Activated B cell treated with CpG ODN at 0.5 μM for 24 hours (primary cell): ENCODE measurements around the gene RNF25. TPM values are rescaled to one million over a fixed set of nuclear protein-coding genes. Genes with fewer than 3 reads are reported as not detected.

Experiments used
- ATAC-seq: fragments of 200-7000 bp; cut with Tn5 transposase; one replicate; pipeline ENCODE4 v1.10.0; 2021; ENCODE audit warnings: low read depth, mild to moderate bottlenecking, moderate library complexity
- CTCF ChIA-PET: fragments of 350-600 bp; sonication (Branson Sonifier 250); formaldehyde crosslinking; loops from one replicate; lab custom pipeline; 2021; ENCODE audit warnings: antibody characterized with exemption; lab: Charles Lee
- POLR2A ChIA-PET: fragments of 350-600 bp; sonication (Branson Sonifier 250); formaldehyde crosslinking; loops from one replicate; lab custom pipeline; 2021; ENCODE audit warnings: antibody characterized with exemption; lab: Charles Lee
- DNase-seq: peaks from one replicate; pipeline ENCODE4 v3.0.0; 2022
- H3K27ac Mint-ChIP-seq: one replicate; pipeline ENCODE4 v1.8.0; 2020; ENCODE audit warnings: mixed read lengths
- H3K27me3 Mint-ChIP-seq: one replicate; pipeline ENCODE4 v1.8.0; 2021; ENCODE audit warnings: mixed read lengths
- H3K36me3 Mint-ChIP-seq: one replicate; pipeline ENCODE4 v1.8.0; 2021; ENCODE audit warnings: low read depth, mixed read lengths
- H3K4me1 Mint-ChIP-seq: one replicate; pipeline ENCODE4 v1.8.0; 2021; ENCODE audit warnings: mixed read lengths
- H3K4me3 Mint-ChIP-seq: one replicate; pipeline ENCODE4 v1.8.0; 2020; ENCODE audit warnings: mild to moderate bottlenecking, mixed read lengths
- H3K9me3 Mint-ChIP-seq: one replicate; pipeline ENCODE4 v1.8.0; 2020; ENCODE audit warnings: mixed read lengths
- intact Hi-C: fragments of 100-400 bp; cut with micrococcal nuclease; formaldehyde crosslinking; loops from one replicate; pipeline ENCODE4 v1.15.1; 2024
- total RNA-seq: library from RNA; stranded (reverse); gene quantifications from 2 replicates; pipeline ENCODE4 v1.2.3, GENCODE V29; 2022
- TF ChIP-seq, protein P1 (sequence below): fragments of 200-600 bp; IDR thresholded peaks from one replicate; pipeline ENCODE4 v1.8.0; 2022; ENCODE audit warnings: antibody characterized with exemption, mild to moderate bottlenecking

The RNF25 gene
- total RNA-seq, 1 donor from 2014 or later: 35.1 TPM

DNA sequence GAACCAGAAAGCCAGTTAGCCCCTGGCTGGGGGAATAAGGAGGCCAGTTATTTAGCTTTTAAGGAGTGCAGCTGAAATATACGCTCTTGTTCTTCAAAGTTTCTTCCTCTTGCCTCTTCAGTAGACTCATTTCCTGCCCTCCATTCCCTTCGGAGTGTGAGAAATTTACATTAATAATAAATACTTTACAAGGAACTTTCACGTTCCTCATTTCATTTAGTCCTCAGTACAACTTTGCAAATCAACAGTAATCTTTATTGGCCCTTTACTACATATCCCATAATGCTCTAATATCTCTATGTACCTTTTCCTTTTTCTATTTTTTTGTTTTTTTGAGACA is 48.5 kb downstream of the RNF25 start:
- no peak overlapping the region for H3K27ac Mint-ChIP-seq
- CTCF ChIA-PET: no interaction called here

DNA sequence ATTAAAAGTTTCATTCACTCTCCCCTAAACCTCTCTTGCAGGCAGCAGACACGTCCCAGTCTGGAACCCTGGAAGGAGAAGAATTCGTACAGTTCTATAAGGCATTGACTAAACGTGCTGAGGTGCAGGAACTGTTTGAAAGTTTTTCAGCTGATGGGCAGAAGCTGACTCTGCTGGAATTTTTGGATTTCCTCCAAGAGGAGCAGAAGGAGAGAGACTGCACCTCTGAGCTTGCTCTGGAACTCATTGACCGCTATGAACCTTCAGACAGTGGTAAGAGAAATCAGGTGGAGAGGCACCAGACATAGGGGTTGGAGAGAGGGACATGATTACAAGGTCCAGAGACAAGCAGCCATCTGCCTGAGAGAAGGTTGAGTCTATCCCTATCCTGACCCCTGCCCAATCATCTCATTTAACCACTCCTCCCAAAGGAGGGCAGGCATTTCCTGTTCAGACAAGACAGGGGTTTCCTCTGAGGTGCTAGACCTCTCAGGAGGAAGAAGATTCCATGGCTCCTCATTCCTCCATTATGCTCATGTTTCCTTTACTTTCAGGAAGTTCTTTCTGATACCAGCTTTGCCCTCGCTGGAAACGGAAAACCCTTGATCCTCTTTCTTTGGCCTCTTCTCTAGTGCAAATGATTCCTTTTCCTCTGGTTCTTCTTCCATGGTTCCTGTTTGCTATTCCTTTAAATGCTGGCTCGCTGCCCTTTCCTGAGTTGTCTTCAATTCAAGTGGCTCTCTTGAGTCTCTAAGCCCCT is 49.0 kb downstream of the RNF25 start:
- TF ChIP-seq, protein P1, sequence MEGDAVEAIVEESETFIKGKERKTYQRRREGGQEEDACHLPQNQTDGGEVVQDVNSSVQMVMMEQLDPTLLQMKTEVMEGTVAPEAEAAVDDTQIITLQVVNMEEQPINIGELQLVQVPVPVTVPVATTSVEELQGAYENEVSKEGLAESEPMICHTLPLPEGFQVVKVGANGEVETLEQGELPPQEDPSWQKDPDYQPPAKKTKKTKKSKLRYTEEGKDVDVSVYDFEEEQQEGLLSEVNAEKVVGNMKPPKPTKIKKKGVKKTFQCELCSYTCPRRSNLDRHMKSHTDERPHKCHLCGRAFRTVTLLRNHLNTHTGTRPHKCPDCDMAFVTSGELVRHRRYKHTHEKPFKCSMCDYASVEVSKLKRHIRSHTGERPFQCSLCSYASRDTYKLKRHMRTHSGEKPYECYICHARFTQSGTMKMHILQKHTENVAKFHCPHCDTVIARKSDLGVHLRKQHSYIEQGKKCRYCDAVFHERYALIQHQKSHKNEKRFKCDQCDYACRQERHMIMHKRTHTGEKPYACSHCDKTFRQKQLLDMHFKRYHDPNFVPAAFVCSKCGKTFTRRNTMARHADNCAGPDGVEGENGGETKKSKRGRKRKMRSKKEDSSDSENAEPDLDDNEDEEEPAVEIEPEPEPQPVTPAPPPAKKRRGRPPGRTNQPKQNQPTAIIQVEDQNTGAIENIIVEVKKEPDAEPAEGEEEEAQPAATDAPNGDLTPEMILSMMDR: no peak
- DNase-seq (no peak), ATAC-seq (no peak)
- POLR2A ChIA-PET: no interaction called here
- CTCF ChIA-PET: no interaction called here
- Mint-ChIP-seq H3K4me1 (peaks cover 5% of the 10 kb centered on the region), H3K4me3 (no peak overlapping the region), H3K9me3 (no peaks in the 10 kb centered on the region), H3K27ac (no peak overlapping the region), H3K36me3 (no peaks in the 10 kb centered on the region), H3K27me3 (no peaks in the 10 kb centered on the region)
- intact Hi-C loops: no loop called here

More for the DNA sequence above, 48.5 kb downstream of the RNF25 start:
- POLR2A ChIA-PET: no interaction called here
- Mint-ChIP-seq H3K4me3 (no peak overlapping the region), H3K4me1 (peaks cover 5% of the 10 kb centered on the region), H3K36me3 (no peaks in the 10 kb centered on the region), H3K9me3 (no peaks in the 10 kb centered on the region), H3K27me3 (no peaks in the 10 kb centered on the region)
- intact Hi-C loops: no loop called here
- no peak for ATAC-seq
- TF ChIP-seq, protein P1: no peak
- no peak for DNase-seq

DNA sequence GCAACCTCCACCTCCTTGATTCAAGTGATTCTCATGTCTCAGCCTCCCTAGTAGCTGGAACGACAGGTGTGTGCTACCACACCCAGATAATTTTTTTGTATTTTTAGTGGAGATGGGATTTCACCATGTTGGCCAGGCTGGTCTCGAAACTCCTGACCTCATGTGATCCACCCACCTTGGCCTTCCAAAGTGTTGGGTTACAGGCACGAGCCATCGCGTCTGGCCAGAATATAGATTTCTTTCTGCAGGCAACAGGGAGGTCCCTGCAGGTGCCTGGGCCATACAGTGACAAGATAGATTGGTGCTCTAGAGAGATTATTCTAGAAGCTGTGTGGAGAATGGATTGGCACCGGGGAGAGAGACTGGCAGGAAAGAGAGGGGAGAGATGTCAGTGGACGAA is 50.8 kb downstream of the RNF25 start:
- no peaks in the 10 kb centered on the region for H3K36me3 Mint-ChIP-seq
- DNase-seq (no peak), ATAC-seq (no peak)
- intact Hi-C loops: no loop called here
- no peaks in the 10 kb centered on the region for H3K27me3 Mint-ChIP-seq
- H3K9me3 Mint-ChIP-seq: no peaks in the 10 kb centered on the region
- peaks cover 5% of the 10 kb centered on the region for H3K4me1 Mint-ChIP-seq
- TF ChIP-seq, protein P1: no peak
- H3K4me3 Mint-ChIP-seq: no peak overlapping the region
- POLR2A ChIA-PET: no interaction called here
- H3K27ac Mint-ChIP-seq: no peak overlapping the region
- CTCF ChIA-PET: no interaction called here

- intact Hi-C loops: no loop called here
- no peaks in the 10 kb centered on the region for H3K9me3 Mint-ChIP-seq
These were observed 53.5 kb downstream of the RNF25 start for GRCh38 chr2:218618102-218618860.

DNA sequence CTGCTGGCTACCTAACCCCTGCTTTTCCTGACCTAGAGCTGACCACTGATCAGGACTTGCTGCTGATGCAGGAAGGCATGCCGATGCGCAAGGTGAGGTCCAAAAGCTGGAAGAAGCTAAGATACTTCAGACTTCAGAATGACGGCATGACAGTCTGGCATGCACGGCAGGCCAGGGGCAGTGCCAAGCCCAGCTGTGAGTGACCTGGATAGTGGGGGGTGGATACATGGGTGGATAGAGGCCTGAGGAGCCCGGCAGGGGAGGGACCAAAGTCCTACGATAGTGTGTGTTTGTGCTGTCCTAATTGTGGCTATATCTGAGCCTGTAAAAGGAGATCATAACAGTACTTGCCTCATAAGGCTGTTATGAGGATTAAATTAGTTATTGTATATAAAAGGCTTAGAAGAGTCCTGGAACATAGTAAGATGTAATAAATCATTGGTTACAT is 55.9 kb downstream of the RNF25 start:
- ChIA-PET CTCF (no interaction called here), POLR2A (no interaction called here)
- DNase-seq (no peak), ATAC-seq (no peak)
- Mint-ChIP-seq H3K27ac (no peak overlapping the region), H3K9me3 (no peaks in the 10 kb centered on the region), H3K36me3 (no peaks in the 10 kb centered on the region), H3K27me3 (no peaks in the 10 kb centered on the region), H3K4me3 (no peak overlapping the region), H3K4me1 (no peaks in the 10 kb centered on the region)
- TF ChIP-seq, protein P1: no peak
- intact Hi-C loops: no loop called here

More at GRCh38 chr2:218618102-218618860, 53.5 kb downstream of the RNF25 start:
- POLR2A ChIA-PET: no interaction called here
- Mint-ChIP-seq H3K4me1 (peaks cover 3% of the 10 kb centered on the region), H3K36me3 (no peaks in the 10 kb centered on the region), H3K27ac (no peak overlapping the region), H3K27me3 (no peaks in the 10 kb centered on the region), H3K4me3 (no peak overlapping the region)
- CTCF ChIA-PET: no interaction called here
- TF ChIP-seq, protein P1: no peak
- no peak for ATAC-seq
- no peak for DNase-seq
